ENCODE measurements around the gene TIMM13. TPM values are rescaled to one million over a fixed set of nuclear protein-coding genes. Genes with fewer than 3 reads are reported as not detected.

Gene TIMM13
- polyA plus RNA-seq, 1 donor (not counting 4 experiments of a cell fraction or from before 2014, with no cell fraction given), result 45.0 TPM

- no peak for DNase-seq (ENCODE audit: low read depth, low spot score)
- dilution Hi-C loops (cut with MboI; ENCODE audit: extremely low pct_ligation_motif_present, low sequenced_read_pairs), result no loop called here
- FAIRE-seq, result no peak
- H3K27me3 ChIP-seq (ENCODE audit: control insufficient read depth, extremely low read depth, insufficient read depth, low read length), result no peaks in the 10 kb centered on the region
- H3K4me3 ChIP-seq (ENCODE audit: control insufficient read depth in 2 of 3, extremely low read depth in 1 of 3, insufficient read depth in 2 of 3, low read depth in 1 of 3, low read length in 3 of 3), result no peak overlapping the region
- no peak overlapping the region for H3K27ac ChIP-seq (ENCODE audit: control insufficient read depth, insufficient read depth, low read length)
- H3K79me2 ChIP-seq (ENCODE audit: control insufficient read depth, insufficient read depth, low read length), result peaks cover 39% of the 10 kb centered on the region
- H4K20me1 ChIP-seq (ENCODE audit: control insufficient read depth, extremely low read depth, insufficient read depth, low read length), result peaks cover 15% of the 10 kb centered on the region
- no peaks in the 10 kb centered on the region for H3K9me3 ChIP-seq (ENCODE audit: control insufficient read depth, low read depth, low read length)
- no peak overlapping the region for H2AFZ ChIP-seq (ENCODE audit: control insufficient read depth, low read length)
- H3K4me1 ChIP-seq (ENCODE audit: control insufficient read depth, extremely low read depth, insufficient read depth, low read length), result peaks cover 17% of the 10 kb centered on the region
- peaks cover 10 to 25% of the 10 kb centered on the region in 2 experiments for H3K36me3 ChIP-seq (ENCODE audit: control insufficient read depth in 2 of 2, extremely low read depth in 1 of 2, insufficient read depth in 2 of 2, low read length in 2 of 2)
- TF ChIP-seq CTCF (optimal IDR thresholded peaks at IDR 0.05 in 1 of 3, IDR thresholded peaks at IDR 0.05 in 1 of 3, conservative IDR thresholded peaks at IDR 0.05 in 1 of 3; ENCODE audit: extremely low read depth in 1 of 3, insufficient read depth in 2 of 3, low read length in 3 of 3) (no peak), EZH2 (IDR thresholded peaks at IDR 0.05; ENCODE audit: low read length) (no peak)
- no peak overlapping the region for H3K9ac ChIP-seq (ENCODE audit: control insufficient read depth, extremely low read depth, insufficient read depth, low read length)
- no peak overlapping the region for H3K4me2 ChIP-seq (ENCODE audit: control insufficient read depth, extremely low read depth, insufficient read depth, low read depth, low read length)
- peaks cover 2% of the 10 kb centered on the region for H3K9me1 ChIP-seq (ENCODE audit: control insufficient read depth, extremely low read depth, insufficient read depth, low read length)
Observed at GRCh38 chr19:2423071-2423914, 4.1 kb downstream of the TIMM13 start.

- no peak overlapping the region for H3K9ac ChIP-seq (ENCODE audit: control insufficient read depth, extremely low read depth, insufficient read depth, low read length)
Observed at GRCh38 chr19:2421581-2422306, 5.6 kb downstream of the TIMM13 start.

More at GRCh38 chr19:2421581-2422306, 5.6 kb downstream of the TIMM13 start:
- FAIRE-seq (no peak), DNase-seq (ENCODE audit: low read depth, low spot score) (no peak)
- H3K4me1 ChIP-seq (ENCODE audit: control insufficient read depth, extremely low read depth, insufficient read depth, low read length), result peaks cover 12% of the 10 kb centered on the region
- dilution Hi-C loops (cut with MboI; ENCODE audit: extremely low pct_ligation_motif_present, low sequenced_read_pairs), result no loop called here
- no peak overlapping the region for H2AFZ ChIP-seq (ENCODE audit: control insufficient read depth, low read length)
- peaks cover 12 to 30% of the 10 kb centered on the region in 2 experiments for H3K36me3 ChIP-seq (ENCODE audit: control insufficient read depth in 2 of 2, extremely low read depth in 1 of 2, insufficient read depth in 2 of 2, low read length in 2 of 2)
- no peaks in the 10 kb centered on the region for H3K9me3 ChIP-seq (ENCODE audit: control insufficient read depth, low read depth, low read length)
- no peak overlapping the region for H3K4me3 ChIP-seq (ENCODE audit: control insufficient read depth in 2 of 3, extremely low read depth in 1 of 3, insufficient read depth in 2 of 3, low read depth in 1 of 3, low read length in 3 of 3)
- peaks cover 2% of the 10 kb centered on the region for H3K9me1 ChIP-seq (ENCODE audit: control insufficient read depth, extremely low read depth, insufficient read depth, low read length)
- no peak overlapping the region for H3K27ac ChIP-seq (ENCODE audit: control insufficient read depth, insufficient read depth, low read length)
- TF ChIP-seq EZH2 (IDR thresholded peaks at IDR 0.05; ENCODE audit: low read length) (no peak), CTCF (optimal IDR thresholded peaks at IDR 0.05 in 1 of 3, IDR thresholded peaks at IDR 0.05 in 1 of 3, conservative IDR thresholded peaks at IDR 0.05 in 1 of 3; ENCODE audit: extremely low read depth in 1 of 3, insufficient read depth in 2 of 3, low read length in 3 of 3) (no peak)
- H3K4me2 ChIP-seq (ENCODE audit: control insufficient read depth, extremely low read depth, insufficient read depth, low read depth, low read length), result no peak overlapping the region
- H4K20me1 ChIP-seq (ENCODE audit: control insufficient read depth, extremely low read depth, insufficient read depth, low read length), result peaks cover 15% of the 10 kb centered on the region
- H3K27me3 ChIP-seq (ENCODE audit: control insufficient read depth, extremely low read depth, insufficient read depth, low read length), result no peaks in the 10 kb centered on the region
- peaks cover 32% of the 10 kb centered on the region for H3K79me2 ChIP-seq (ENCODE audit: control insufficient read depth, insufficient read depth, low read length)
